ENCODE results near the gene CYP4F2.
"Not testable (repeated sequence)": the region's sequence is repeated elsewhere in the genome, so short reads cannot be mapped to it uniquely, and the experiment has no call there.

CYP4F2 gene, protein sequence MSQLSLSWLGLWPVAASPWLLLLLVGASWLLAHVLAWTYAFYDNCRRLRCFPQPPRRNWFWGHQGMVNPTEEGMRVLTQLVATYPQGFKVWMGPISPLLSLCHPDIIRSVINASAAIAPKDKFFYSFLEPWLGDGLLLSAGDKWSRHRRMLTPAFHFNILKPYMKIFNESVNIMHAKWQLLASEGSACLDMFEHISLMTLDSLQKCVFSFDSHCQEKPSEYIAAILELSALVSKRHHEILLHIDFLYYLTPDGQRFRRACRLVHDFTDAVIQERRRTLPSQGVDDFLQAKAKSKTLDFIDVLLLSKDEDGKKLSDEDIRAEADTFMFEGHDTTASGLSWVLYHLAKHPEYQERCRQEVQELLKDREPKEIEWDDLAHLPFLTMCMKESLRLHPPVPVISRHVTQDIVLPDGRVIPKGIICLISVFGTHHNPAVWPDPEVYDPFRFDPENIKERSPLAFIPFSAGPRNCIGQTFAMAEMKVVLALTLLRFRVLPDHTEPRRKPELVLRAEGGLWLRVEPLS

DNA sequence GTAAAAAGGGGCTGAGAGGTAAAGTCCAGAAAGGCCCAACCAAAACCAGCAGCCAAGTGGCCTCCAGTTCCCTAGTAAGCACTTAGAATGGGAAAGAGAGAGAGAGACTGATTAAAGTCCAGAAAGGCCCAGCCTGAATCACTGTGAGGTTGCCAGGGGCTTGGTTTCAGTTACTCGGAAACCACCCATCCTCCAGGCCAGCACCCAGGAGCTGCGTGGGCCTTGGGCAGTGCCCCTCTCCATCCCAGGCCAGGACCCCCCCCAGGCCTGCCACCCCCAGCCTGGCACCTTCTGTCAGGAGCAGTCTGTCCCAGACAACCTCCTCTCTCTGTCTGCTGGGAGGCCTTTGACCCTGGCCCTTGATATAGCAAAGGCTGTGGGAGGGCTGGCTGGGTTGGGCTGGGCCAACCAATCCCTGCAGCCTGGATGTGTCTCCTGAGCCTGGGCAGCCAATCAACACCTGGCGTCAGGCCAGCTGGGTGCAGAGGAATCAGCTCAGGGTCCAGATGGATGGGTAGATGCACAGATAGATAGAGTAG is at the start of gene CYP4F2:
CYP4F2 (minus strand) TSS at position 337 of the 539 bp plus-strand sequence. CDS start 463 bp downstream, outside the sequence.
- no peak for DNase-seq

DNA sequence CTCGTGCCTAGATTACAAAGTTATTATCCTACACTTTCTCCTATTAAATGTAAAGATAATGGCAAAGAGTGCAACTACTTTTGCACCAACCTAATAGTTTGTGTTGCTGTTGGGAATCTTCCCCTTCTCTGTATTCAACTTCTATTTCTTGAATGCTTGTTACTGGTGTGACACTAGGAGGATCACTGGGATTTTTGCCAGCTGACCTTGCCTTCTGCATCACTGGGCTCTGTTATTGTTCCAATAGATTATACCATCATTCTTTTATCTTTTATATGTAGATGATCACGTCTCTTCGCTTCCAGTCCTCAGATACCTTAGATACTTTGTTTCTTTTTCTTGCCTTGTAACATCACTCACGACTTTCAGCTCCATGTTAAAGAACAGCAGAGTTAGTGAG is 47.4 kb upstream of the CYP4F2 start:
- DNase-seq = no peak

DNA sequence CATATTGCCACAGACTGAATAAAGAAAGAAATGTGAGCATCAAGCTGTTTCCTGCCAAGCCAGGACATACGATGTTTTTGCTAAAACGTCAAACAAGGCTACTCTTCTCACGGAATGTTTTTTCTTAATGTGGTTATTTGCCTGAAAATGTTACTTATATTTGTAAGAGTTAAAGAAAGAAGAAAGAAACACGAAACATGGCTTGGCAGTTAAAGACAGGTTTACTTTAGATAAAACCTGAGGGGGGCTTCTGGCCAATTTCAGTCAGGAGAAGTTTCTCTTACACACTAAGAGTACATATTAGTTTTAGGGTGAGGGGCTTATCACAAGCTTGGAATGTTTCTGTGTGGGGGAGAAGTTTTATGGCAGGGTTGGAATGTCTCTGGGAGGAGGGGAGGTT is 46.5 kb upstream of the CYP4F2 start:
- DNase-seq = no peak

DNA sequence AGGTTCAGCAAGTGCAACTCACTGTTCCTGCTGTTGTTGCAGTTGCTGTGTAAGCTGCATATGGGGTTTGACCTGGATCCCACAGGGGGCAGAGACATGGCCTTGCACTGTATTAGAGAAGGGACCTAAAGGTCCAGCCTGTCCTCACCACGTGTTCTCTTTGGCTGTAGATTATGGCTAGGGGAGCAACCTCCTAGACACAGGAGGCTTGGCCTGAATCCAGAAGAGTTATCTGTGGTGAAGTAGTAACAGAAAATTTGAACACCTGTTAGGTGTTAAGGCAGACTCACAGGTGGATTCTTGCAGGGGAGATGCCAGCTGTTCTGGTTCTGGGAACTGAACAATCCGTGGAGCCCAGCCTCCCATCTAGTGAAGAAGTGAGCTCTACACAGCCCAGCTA is 39.9 kb upstream of the CYP4F2 start:
- no peak for DNase-seq

DNA sequence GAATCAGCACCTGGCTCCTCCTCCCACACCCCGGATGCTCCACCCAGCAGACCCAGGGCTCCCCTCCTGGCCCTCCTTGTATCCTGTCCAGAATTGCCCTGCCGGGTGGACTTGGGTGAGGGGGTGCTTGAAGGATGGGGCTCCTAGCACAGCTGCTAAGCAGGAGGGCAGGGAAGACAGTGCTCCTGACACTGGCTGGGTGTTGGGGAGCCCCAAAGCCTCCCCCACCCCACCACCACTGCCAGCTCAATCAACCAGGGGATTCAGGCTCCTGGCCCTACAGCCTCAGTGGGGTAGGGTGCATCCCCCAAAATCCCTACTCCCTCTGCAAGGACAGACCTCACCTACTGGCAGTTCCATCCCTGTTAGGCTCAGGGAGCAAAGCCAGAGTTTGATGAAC is 39.1 kb upstream of the CYP4F2 start:
- DNase-seq = no peak

DNA sequence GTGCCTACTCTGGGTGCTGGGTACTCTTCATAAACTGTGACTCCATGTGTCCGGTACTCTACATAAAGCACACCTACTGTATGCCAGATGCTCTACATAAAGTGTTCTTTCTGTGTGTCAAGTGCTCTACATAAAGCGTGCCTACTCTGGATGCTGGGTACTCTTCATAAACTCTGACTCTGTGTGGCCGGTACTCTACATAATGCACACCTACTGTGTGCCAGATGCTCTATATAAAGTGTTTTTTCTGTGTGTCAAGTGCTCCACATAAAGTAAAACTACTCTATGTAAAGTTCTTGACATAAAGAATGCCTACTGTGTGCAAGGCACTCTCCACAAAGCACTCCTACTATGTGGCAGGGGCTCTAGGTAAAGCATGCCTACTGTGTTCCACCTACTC is 38.3 kb upstream of the CYP4F2 start:
- DNase-seq = no peak

DNA sequence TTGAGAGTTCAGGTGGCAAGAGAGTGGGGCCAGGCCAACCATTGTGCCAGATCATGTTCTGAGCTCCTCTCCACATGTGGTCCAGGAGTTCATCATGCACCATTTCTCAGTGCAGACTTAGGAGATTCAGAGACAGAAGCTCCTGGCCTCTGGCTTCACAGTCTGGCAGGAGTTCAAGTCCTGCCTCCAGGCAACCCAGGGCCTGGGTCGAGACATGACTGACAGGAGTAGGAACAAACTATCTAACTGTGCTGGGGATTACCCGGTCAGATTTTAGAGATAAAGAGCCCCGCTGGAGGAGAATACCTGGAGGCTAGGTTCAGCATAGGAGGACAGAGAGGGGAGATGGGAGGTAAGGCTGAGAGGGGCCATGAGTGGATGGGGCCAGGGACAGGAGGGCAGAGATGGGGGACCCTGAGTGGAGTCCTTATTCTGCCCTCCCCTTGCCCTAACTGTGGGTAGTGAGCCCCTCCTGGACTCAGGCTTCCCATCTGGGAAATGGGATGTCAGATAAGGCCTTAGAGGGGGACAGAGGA is 37.4 kb upstream of the CYP4F2 start:
- no peak for DNase-seq

DNA sequence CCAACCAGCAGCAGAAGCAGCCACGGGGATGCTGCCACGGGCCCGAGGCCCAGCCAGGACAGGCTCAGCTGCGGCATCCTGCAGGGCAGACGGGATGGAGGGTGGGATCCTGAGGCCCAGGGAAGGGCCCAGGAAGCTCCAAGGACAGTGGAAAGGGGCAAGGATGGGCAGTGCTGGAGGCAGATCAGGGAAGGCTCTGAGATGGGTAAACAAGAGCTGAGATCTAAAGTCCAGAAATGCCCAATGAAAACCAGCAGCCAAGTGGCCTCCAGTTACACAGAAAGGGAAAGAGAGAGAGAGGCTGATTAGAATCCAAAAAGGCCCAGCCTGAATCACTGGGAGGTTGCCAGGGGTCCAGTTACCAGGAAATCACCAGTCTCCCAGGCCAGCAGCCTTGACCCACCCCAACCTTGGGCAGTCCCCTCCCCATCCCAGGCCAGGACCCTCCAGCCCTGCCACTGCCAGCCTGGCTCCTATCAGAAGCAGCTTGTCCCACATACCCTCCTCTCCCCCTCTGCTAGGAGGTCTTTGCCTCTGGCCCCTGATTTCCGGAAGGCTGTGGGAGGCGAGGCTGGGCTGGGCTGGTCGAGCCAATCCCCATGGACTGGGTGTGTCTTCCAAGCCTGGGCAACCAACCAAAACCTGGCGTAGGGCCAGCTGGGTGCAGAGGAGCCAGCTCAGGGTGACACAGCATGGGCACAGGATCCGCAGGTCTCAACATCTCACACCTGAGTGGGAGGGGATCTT is 36.6 kb upstream of the CYP4F2 start, which contains the start of gene CYP4F11:
CYP4F11 (minus strand) TSS at position 198 of the 747 bp plus-strand sequence; CDS start at position 77, 121 bp downstream.
- no peak for DNase-seq

DNA sequence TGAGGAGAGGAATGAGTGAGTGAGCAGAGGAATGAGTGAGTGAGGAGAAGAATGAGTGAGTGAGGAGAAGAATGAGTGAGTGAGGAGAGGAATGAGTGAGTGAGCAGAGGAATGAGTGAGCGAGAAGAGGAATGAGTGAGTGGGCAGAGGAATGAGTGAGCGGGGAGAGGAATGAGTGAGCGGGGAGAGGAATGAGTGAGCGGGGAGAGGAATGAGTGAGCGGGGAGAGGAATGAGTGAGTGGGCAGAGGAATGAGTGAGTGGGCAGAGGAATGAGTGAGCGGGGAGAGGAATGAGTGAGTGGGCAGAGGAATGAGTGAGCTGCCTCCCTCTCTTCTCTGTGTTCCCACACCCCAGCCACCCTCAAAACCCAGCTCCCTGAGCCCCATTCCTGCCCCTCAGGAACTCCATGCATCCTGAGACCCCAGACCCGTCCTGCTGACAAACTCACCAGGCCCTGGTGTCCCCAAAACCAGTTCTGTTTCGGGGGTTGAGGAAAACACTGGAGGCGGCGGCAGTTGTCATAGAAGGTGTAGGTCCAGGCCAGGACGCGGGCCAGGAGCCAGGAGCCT is 36.0 kb upstream of the CYP4F2 start:
- DNase-seq = not testable (repeated sequence)

DNA sequence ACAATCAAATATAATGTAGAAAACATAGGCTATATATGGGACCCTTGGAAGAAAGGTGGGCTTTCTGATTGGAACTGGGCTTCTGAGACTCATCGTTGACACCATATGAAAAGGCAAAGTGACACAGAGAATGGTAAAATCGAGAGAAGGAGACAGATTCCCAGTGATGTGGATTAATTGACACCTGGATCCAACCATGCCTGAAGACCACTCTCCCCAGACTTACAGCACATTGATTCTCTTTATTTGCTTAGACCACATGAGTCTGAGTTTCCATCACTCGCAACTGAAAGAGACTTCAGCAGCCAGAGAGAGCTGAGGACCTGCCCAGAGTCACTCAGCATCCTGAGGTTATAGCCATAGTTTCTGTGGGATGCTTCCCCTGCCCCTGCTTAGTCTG is 30.4 kb upstream of the CYP4F2 start:
- no peak for DNase-seq

DNA sequence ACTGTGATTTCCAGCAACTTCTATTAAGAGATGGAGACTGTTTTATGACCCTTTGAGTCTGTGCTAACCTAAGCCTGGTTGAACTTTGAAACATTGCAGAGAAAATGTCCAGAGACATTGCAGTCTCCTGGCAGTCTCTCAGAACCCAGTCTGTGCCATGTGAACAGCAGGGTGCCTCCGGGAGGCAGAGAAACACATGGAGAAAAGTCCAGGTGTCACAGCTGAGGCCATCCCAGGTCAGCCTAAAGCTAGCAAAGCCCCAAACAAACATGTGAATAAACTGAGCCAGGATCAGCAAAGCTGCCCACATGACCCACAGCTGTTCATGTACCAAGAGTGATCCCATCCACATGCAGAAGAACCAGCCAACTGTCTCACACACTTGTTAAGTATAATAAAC is 28.6 kb upstream of the CYP4F2 start:
- DNase-seq = no peak

DNA sequence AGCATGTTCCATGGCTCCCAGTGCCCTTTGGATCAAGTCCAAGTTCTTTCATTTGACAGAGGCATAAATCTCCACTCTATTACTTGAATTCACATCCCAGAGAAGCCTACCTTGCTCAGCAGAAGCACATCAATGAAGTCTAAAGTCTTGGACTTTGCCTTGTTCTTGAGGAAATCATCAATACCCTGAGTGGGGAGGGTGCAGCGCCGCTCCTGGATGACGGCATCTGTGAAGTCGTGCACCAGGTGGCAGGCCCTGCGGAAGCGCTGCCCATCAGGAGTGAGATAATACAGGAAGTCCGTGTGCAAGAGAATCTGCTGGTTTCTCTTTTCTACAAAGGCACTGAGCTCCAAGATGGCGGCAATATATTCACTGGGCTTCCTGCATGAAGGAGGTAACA is 25.8 kb upstream of the CYP4F2 start:
- no peak for DNase-seq

DNA sequence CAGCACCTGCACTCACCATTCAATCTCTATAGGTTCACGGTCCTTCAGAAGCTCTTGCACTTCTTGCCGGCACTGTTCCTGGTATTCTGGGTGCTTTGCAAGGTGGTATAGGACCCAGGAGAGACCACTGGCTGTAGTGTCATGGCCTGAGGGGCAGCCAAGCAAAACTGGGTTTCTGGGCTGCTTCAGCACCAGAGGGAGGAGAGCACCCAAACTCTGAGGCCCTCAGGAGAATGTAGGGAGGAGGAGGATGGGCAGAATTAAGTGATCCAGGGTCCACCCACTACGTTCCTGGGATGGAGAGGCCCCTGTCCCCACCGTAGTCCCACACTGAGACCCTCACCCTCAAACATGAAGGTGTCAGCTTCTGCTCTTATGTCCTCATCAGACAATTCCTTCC is 24.1 kb upstream of the CYP4F2 start:
- DNase-seq = no peak

DNA sequence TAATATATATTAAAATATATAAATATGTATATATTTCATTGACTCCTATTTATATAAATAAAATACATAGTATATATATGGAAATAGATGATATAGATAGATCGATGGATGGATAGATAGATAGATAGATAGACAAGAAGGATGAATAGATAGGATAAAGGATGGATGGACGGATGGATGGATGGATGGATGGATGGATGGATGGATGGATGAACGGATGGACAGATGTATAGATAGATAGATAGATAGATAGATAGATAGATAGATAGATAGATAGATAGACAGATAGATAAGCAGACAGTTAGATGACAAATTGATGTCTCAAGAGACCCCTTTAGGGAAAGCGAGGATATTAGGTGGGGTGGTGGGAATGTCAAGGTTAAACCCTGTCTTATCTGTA is 21.4 kb upstream of the CYP4F2 start:
- DNase-seq = no peak

DNA sequence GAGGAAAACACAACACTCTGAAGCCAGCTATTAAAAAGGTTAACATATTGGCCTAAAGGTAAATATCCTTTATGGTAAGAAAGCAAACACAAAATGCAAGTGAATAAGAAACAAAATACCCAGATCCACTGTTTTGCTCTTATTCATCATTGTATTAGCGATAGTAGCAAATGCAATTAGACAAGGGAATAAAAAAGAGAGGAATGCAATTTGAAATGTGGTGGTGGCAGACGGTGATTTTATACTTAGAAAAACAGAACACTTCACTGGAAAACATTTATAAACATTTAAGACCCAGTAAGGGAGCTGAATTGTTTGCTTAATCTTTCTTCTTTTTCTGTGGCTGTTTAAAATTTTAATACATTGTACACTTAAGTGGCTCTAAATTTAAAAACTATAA is 17.2 kb upstream of the CYP4F2 start:
- DNase-seq = no peak

DNA sequence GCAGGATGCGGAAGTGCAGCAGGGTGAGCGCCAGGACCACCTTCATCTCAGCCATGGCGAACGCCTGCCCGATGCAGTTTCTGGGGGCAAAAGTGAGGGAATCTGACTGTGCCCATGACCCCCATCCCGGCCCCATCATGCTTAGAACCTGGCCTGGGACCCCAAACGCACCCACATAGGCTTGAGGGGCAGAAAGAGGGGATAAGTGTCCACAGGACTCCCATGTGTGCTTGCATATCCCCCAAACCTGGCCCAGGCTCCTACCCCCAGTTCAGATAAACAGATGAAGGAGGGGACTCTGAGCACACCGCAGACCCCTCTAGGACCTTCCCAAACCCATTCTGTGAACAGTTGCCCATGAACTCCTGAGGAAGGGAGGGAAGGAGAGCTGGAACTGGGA is 16.0 kb upstream of the CYP4F2 start:
- DNase-seq = no peak

DNA sequence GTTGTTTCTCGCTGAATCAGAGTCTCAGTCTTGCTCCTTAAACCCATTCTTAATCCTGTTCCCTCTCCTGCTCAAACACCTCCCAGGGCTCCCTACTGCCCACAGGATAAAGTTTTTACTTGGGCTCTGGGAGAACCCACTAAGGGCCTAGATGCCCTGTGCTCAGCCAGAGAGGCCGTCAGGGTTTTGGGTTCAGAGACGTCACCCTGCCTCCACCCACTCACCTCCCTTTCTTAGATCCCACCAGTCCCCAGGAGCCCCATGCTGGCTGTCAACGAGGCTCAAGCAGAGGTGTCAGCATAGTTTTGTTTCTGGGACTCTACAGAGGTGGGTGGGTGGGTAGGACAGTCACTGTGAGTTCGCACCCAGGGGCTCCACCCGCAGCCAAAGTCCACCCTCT is 15.5 kb upstream of the CYP4F2 start:
- no peak for DNase-seq

DNA sequence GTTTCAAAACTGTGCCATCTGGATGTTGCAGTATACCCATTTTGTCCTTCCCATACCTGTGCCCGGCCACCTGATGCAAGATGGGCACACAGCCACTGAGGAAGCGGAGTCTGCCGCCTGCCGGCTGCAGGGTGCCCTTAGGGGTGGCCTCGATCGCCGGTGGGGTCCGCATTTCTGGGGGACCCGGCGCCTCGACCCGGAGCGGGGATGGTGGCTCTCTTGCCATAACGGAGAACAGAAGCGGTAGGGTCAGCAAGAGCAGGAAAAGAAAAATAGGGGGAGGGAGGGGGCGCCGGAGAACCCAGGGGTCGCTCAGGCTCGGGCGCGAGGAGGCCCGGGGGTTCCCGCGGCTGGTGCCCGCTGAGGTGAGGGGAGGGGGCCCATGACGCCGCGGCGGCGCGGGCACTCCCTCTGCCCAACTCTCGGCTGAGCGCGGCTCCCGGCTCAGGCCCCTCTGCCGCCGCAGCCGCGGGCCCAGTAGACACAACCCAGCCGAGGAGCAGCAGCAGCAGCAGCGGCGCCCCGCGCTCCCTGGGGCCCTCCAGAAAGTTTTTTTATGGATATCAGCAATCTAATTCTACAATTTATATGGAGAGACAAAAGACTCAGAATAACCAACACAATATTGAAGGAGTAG is 13.8 kb upstream of the CYP4F2 start:
- no peak for DNase-seq

DNA sequence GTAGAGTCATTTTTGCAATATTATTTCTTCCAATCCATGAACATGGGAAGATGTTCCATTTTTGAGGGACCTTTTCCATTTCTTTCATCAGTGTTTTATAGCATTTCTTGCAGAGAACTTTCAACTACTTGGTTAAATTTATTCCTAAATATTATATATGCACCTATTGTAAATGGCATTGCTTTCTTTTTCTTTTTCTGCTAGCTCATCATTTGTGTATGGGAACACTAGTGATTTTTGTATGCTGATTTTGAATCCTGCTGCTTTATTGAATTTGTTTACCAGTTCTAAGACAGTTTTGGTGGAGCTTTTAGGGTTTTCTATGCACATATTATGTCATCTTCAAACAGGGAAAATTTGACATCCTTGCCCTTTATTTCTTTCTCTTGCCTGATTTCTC is 7.2 kb upstream of the CYP4F2 start:
- DNase-seq = no peak

DNA sequence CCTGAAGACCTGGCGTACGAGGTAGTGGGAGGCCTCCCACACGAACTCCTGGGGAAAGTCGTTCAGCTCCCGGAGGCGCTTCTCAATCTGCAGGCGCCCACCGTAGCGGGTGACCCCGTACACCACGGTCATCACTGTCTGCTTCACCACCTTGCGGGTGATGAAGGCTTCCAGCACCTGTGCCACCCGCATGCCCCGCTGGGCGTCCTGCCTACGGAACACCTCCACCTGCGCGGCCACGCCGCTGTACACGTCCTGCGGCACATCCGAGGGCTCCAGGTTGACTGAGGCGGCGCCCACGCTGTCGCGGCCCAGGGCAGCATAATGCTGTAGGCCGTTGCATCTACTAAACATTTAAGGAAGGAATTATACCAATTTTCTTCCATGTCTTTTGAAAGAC is 5.0 kb upstream of the CYP4F2 start:
- not testable (repeated sequence) for DNase-seq

DNA sequence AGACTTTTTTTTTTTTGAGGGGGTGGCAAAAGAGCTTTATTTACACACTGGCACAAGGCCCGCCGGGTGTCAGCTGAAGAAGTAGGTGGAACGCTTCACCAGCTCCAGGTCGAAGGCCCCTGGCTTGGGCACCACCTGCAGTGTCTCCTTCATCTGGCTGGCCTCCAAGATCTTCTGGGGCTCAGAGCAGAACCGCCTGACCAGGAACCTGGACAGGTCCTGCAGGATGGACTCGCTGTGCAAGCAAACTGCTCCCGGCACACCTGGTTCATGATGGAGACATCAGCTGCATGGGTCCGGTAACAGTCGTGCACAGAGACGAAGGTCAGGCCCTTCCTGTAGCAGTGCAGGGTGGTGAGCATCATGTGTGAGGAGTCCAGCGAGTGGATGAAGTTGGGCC is 4.4 kb upstream of the CYP4F2 start:
- no peak for DNase-seq

DNA sequence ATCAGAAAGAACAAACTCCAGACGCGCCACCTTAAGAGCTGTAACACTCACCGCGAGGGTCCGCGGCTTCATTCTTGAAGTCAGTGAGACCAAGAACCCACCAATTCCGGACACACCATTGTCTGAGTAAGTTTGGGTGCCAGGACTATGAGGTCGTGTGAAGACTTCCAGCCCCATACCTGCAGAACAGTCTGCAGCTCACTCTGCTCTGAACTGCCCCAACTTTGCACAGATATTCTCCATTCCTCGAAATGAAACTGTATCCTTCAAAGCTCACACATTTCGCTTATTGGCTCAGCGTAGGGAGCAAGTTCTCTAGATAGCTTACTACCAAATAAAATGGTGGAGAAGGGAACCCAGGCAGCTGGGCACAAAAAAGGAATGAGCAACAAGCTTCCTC is 2.6 kb upstream of the CYP4F2 start:
- no peak for DNase-seq

DNA sequence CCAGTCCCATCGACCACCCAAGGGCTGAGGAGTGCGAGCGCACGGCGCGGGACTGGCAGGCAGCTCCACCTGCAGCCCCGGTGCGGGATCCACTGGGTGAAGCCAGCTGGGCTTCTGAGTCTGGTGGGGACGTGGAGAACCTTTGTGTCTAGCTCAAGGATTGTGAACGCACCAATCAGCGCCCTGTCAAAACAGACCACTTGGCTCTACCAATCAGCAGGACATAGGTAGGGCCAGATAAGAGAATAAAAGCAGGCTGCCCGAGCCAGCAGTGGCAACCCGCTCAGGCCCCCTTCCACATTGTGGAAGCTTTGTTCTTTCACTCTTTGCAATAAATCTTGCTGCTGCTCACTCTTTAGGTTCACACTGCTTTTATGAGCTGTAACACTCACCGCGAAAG is 2.2 kb upstream of the CYP4F2 start:
- DNase-seq = not testable (repeated sequence)
